NCI-H2171 treated with DMSO at 0.1 percent for 48 hours (cell line): ENCODE results near the gene COQ10A.
A peak's percentile ranks its signal among the peaks of the same experiment; 100 is the strongest.

Experiments used
- DNase-seq: peaks from one replicate; lab custom pipeline; 2025; lab: John Stamatoyannopoulos, UW

COQ10A gene

GRCh38 chr12:56266693-56267442, at the start of gene COQ10A:
Gene COQ10A (plus strand): TSS chr12:56266942. CDS start chr12:56267119, 177 bp downstream.
- peak; percentile 93 for DNase-seq

- no peak for DNase-seq
These were observed 46.9 kb upstream of the COQ10A start for GRCh38 chr12:56219840-56220239.

GRCh38 chr12:56220611-56221231, 46.0 kb upstream of the COQ10A start:
- no peak for DNase-seq

GRCh38 chr12:56221232-56221756, 45.4 kb upstream of the COQ10A start:
- DNase-seq, result no peak

GRCh38 chr12:56221757-56222530, 44.8 kb upstream of the COQ10A start, which contains the start of gene RNF41:
Gene RNF41 (minus strand): TSS chr12:56221922. CDS start chr12:56214047, 7,875 bp downstream.
- DNase-seq, result peak; percentile 94

GRCh38 chr12:56222531-56222895, 44.2 kb upstream of the COQ10A start:
- no peak for DNase-seq

GRCh38 chr12:56223571-56224101, 43.1 kb upstream of the COQ10A start:
- no peak for DNase-seq

- DNase-seq, result peak; percentile 96
These were observed 42.5 kb upstream of the COQ10A start, which contains the start of gene NABP2 for GRCh38 chr12:56224102-56224701. Gene NABP2 (plus strand): TSS chr12:56224342. CDS start chr12:56224857, 515 bp downstream.

- DNase-seq, result no peak
These were observed 41.8 kb upstream of the COQ10A start for GRCh38 chr12:56224954-56225353.

- DNase-seq, result no peak
These were observed 37.7 kb upstream of the COQ10A start for GRCh38 chr12:56229082-56229481.

GRCh38 chr12:56229916-56230431, 36.8 kb upstream of the COQ10A start, which contains the start of gene SLC39A5:
Gene SLC39A5 (plus strand): TSS chr12:56230051. CDS start chr12:56231275, 1,224 bp downstream.
- no peak for DNase-seq

- no peak for DNase-seq
These were observed 36.1 kb upstream of the COQ10A start for GRCh38 chr12:56230432-56231183.

GRCh38 chr12:56231184-56231582, 35.6 kb upstream of the COQ10A start:
- no peak for DNase-seq

- no peak for DNase-seq
These were observed 31.9 kb upstream of the COQ10A start for GRCh38 chr12:56234746-56235436.

- no peak for DNase-seq
These were observed 30.7 kb upstream of the COQ10A start for GRCh38 chr12:56236091-56236490.

GRCh38 chr12:56236985-56237384, 29.8 kb upstream of the COQ10A start:
- DNase-seq, result no peak

GRCh38 chr12:56237552-56237951, 29.2 kb upstream of the COQ10A start:
- DNase-seq, result no peak

- DNase-seq, result no peak
These were observed 25.1 kb upstream of the COQ10A start for GRCh38 chr12:56241424-56242303.

GRCh38 chr12:56242986-56243385, 23.8 kb upstream of the COQ10A start:
- no peak for DNase-seq
